B cell (primary cell): ENCODE data around the gene SLC41A3.

Experiments
- EZH2 ChIP-seq: IDR thresholded peaks from 2 replicates; pipeline ENCODE4 v1.6.1; 2012; ENCODE audit warnings: borderline replicate concordance, low read depth, mild to moderate bottlenecking, moderate library complexity, low read length; ENCODE audit not compliant: insufficient read depth, poor library complexity, severe bottlenecking
- TF ChIP-seq, protein P1 (sequence below): fragments of 200-600 bp; IDR thresholded peaks from one replicate; pipeline ENCODE4 v1.8.0; 2022; ENCODE audit warnings: antibody characterized with exemption, mild to moderate bottlenecking

DNA sequence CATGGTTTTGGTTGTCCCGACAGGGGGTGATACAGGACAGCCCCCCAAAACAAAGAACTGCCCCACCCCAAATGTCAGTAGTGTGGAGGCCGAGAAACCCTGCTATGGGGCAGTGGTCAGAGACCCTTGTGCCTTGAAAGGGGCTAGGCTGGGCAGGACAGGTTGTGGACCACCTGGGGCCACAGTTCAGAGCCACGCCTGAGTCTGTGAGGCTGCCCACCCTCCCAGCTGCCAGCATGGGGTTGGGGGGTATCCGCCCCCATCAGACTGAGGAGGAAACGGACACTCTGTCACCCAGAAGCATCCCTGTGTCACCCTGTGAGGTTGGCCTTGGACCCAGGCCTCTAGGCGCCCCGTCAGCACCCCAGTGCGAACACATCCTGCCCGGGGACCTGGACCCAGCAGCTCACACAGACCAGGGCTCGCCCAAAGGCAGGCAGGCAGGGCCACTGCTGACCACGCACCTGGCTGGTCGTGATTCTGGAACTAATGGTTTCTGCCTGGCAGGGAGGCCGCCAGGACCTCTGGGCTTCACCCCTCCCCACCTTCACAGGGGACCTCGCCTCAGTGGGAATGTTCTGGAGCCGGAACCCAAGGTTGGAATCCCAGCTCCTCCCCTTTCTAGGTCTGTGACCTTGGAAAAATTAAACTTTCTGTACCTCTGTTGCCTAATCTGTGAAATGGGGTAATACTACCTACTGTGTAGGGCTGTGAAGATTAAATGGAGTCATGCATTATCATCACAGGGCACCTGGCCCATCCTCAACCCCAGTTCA is 1.4 kb downstream of the SLC41A3 start:
- TF ChIP-seq, protein P1, sequence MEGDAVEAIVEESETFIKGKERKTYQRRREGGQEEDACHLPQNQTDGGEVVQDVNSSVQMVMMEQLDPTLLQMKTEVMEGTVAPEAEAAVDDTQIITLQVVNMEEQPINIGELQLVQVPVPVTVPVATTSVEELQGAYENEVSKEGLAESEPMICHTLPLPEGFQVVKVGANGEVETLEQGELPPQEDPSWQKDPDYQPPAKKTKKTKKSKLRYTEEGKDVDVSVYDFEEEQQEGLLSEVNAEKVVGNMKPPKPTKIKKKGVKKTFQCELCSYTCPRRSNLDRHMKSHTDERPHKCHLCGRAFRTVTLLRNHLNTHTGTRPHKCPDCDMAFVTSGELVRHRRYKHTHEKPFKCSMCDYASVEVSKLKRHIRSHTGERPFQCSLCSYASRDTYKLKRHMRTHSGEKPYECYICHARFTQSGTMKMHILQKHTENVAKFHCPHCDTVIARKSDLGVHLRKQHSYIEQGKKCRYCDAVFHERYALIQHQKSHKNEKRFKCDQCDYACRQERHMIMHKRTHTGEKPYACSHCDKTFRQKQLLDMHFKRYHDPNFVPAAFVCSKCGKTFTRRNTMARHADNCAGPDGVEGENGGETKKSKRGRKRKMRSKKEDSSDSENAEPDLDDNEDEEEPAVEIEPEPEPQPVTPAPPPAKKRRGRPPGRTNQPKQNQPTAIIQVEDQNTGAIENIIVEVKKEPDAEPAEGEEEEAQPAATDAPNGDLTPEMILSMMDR, result no peak
- TF ChIP-seq EZH2, result no peak
